Measurements from ENCODE around the gene DOK4.

The DOK4 gene

DNA sequence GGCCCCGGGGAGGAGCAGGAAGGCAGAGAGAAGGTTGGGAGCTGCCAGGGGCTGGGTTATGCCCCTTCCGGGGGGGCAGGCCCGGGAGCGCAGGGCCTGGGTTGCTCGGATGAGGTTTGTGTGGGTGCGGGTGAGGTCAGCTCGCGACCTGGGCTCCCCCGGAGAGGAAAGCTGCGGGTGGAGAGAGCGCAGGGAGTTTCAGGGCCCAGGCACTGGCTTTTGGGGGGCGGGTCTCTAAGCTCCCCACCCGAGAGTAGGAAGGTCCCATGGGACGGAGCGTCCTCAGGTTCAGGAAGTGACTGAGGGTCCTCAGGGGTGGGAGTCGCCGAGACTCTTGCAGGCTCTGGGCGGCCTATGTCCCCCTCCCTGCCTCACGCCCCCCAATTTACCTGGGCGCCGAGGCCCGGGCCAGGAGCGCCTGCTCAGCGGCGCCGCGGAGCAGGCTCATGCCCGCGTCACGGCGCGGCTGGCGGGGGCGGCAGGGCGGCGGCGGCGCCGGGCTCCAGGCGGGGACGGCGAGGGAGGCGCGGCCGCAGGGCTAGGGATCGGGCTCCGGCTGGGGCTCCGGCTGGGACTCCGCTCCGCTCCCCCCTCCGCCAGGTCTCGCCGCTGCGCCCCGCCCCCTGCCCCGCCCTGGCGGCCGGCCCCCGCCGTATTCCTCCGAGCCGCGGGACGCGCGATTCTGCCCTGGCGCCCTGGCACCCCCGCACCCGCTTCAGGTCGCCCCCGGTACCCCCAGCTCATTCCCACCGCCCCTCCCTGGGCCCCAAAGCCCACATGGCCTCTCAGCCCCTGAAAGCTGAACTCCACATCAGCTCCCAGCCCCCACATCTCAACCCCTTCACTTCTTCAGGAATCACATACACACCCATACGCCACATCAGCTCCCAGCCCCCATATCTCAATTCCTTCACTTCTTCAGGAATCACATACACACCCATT is at the start of gene DOK4:
Gene DOK4, minus strand, starts transcription at position 578 of the 942 bp plus-strand sequence. CDS start 6,986 bp downstream, outside the sequence.
- peak within 1 kb of the TSS; percentile 8 for H3K9ac ChIP-seq (ENCODE audit: low read depth, low read length)
- H3K36me3 ChIP-seq (ENCODE audit: control insufficient read depth, insufficient read depth, low read length) = no peaks in the 10 kb centered on the region
- no peaks in the 10 kb centered on the region for H3K9me3 ChIP-seq (ENCODE audit: control insufficient read depth, insufficient read depth, low read length)
- H3K4me3 ChIP-seq (ENCODE audit: low read depth, low read length) = peak within 1 kb of the TSS; percentile 76
- H3K27me3 ChIP-seq (ENCODE audit: control insufficient read depth, insufficient read depth, low read length) = peaks cover 17% of the 10 kb centered on the region
- peaks cover 2% of the 10 kb centered on the region for H3K4me1 ChIP-seq (ENCODE audit: control insufficient read depth, insufficient read depth, low read length)

DNA sequence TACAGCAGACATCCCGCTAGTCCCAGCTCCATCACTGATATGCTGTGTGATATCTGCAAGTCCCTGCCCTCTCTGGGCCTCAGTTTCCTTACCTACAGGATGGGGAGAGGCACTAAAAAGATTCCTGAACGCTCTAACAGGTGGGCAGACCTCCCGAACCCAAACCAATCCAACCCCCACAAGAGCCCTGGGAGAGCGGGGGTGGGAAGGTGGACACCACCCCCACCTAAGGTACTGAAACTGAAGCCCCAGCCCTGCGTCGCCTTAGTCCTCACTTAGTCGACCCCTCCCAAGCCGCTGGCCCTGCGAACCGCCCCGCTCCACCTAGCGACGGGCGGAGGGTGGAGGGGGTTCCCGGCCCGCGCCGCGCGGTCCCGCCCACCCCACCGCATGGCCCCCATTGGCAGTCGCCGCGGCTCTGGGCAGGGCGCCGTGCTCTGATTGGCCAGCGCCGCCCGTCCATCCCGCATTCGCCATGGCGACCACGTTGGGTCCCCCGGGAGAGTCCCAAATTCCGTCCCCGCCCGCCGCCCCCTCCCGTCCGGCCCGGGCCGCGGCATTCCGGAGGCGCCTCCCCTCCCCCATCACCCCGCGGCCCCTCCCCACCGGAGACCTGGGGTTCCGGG is 49.5 kb upstream of the DOK4 start:
- Histone ChIP-seq H3K27me3 (ENCODE audit: control insufficient read depth, insufficient read depth, low read length) (peaks cover 8% of the 10 kb centered on the region), H3K4me3 (ENCODE audit: low read depth, low read length) (peak overlapping the region; percentile 74), H3K4me1 (ENCODE audit: control insufficient read depth, insufficient read depth, low read length) (peaks cover 17% of the 10 kb centered on the region), H3K9ac (ENCODE audit: low read depth, low read length) (no peak overlapping the region), H3K9me3 (ENCODE audit: control insufficient read depth, insufficient read depth, low read length) (no peaks in the 10 kb centered on the region), H3K36me3 (ENCODE audit: control insufficient read depth, insufficient read depth, low read length) (peaks cover 7% of the 10 kb centered on the region)

DNA sequence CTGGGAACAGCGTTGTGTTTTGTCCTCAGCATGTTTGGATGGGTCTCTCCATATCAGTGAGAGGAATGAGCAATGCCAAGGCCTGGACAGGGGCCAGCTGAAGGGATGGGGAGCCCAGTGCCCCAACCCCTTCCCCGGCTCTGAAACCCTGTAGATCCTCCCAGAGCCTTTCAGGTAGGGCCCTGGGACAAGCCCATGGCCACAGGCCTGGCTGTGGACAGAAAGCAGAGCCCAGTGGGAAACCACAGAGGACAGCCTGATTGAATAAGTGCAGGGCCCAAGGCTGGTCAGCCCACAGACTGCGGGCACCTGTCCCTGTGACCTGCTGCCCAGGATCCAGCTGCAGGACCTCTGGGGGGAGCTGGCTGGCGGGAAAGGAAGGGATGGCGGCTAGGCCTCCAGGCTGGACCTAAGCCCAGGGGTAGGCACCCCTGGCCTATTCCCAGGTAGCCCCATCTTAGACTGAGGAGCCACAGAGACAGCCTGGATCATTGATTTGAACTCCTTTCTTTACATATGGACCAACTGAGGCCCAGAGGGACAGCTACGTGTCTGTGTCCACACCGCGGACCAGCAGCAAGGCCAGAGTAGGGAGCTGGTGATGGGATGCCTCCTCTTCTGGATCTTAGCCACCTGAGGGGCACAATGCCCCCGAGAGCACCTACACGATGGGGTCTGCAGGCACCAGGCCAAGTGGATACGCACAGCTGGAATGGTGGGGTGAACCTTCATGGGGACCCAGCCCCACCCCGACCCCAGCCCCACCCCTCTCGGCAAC is 48.8 kb upstream of the DOK4 start:
- Histone ChIP-seq H3K36me3 (ENCODE audit: control insufficient read depth, insufficient read depth, low read length) (peaks cover 7% of the 10 kb centered on the region), H3K9ac (ENCODE audit: low read depth, low read length) (no peak overlapping the region), H3K4me1 (ENCODE audit: control insufficient read depth, insufficient read depth, low read length) (peaks cover 18% of the 10 kb centered on the region), H3K27me3 (ENCODE audit: control insufficient read depth, insufficient read depth, low read length) (peaks cover 11% of the 10 kb centered on the region), H3K4me3 (ENCODE audit: low read depth, low read length) (peak overlapping the region; percentile 67), H3K9me3 (ENCODE audit: control insufficient read depth, insufficient read depth, low read length) (no peaks in the 10 kb centered on the region)

DNA sequence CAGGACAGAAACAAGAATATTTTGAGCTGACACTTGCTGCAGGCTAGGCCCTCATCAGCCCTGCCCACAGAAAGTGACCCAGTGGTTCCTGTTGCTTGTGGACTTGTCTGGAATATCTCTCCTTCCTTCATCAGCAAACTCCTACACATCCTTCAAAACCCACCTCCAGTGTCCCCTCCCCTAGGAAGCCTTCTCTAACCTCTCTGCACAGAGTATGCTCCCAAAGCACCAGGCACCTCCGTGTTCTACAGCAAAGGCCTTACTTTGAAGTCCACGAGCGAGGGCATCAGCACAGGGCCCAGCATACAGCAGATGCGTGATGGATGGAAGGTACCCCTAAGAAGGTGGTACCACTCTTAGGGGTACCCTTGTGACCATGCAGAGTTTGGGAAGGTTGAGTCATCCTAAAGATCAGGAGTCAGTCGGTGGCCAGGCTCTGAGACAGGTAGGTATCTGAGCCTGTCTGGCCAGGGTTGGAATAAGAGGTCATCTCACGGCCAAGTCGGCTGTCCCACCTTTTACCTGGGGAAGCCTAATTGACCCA is 48.1 kb upstream of the DOK4 start:
- peaks cover 14% of the 10 kb centered on the region for H3K27me3 ChIP-seq (ENCODE audit: control insufficient read depth, insufficient read depth, low read length)
- H3K9ac ChIP-seq (ENCODE audit: low read depth, low read length) = no peak overlapping the region
- peaks cover 18% of the 10 kb centered on the region for H3K4me1 ChIP-seq (ENCODE audit: control insufficient read depth, insufficient read depth, low read length)
- no peaks in the 10 kb centered on the region for H3K9me3 ChIP-seq (ENCODE audit: control insufficient read depth, insufficient read depth, low read length)
- peaks cover 7% of the 10 kb centered on the region for H3K36me3 ChIP-seq (ENCODE audit: control insufficient read depth, insufficient read depth, low read length)
- H3K4me3 ChIP-seq (ENCODE audit: low read depth, low read length) = no peak overlapping the region

DNA sequence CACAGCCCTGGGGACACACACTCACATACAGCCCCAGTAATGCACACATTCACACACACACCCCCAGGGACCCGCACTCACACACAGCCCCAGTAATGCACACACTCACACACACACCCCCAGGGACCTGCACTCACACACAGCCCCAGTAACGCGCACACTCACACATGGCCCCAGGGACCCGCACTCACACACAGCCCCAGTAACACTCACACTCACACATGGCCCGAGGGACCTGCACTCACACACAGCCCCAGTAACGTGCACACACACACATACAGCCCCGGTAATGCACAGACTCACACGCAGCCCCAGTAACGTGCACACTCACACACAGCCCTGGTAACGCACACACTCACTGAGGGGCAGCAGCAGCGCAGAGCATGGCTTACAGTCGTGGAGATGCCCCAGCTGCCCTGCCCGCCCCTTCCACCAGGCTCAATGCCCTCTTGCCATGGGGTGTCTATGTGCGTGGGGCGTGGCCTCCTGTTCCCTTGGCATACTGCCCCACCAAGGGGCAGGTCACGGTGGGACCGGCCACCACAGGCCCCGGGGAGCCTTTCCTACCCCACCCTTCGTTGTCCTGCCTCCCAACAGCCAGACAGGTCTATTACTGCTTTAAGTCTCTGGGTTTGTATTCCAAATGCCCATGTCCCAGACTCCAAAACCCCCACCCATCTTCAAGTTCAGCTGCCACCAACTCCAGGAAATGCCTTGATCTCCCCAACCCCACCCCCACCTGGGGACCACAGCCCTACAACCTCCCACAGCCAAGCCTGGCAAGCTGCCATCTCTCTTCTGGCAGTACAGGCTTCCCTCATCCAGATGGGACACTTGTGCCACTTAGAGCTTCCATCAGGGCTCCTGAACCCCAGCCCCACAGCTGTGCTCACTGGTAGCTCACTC is 47.4 kb upstream of the DOK4 start:
- Histone ChIP-seq H3K9ac (ENCODE audit: low read depth, low read length) (no peak overlapping the region), H3K27me3 (ENCODE audit: control insufficient read depth, insufficient read depth, low read length) (peaks cover 14% of the 10 kb centered on the region), H3K9me3 (ENCODE audit: control insufficient read depth, insufficient read depth, low read length) (no peaks in the 10 kb centered on the region), H3K4me1 (ENCODE audit: control insufficient read depth, insufficient read depth, low read length) (peaks cover 18% of the 10 kb centered on the region), H3K36me3 (ENCODE audit: control insufficient read depth, insufficient read depth, low read length) (peaks cover 7% of the 10 kb centered on the region), H3K4me3 (ENCODE audit: low read depth, low read length) (no peak overlapping the region)

DNA sequence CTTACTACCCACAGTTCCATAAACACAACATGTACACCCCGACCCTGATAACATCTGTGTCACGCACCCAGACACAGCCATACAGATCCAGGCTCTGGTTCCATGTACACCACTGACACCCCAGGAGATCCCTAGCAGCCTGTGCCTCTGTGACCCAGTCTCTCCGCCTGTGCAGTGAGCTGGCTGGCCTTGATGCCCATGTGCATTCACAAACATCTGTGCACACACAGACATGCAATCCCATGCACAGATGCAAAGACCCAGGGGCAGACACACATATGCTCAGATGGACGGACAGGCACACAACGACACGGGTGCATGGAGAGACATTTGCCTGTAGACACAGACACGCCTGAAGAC is 46.0 kb upstream of the DOK4 start:
- H3K4me3 ChIP-seq (ENCODE audit: low read depth, low read length) = no peak overlapping the region
- H3K4me1 ChIP-seq (ENCODE audit: control insufficient read depth, insufficient read depth, low read length) = peaks cover 18% of the 10 kb centered on the region
- H3K9me3 ChIP-seq (ENCODE audit: control insufficient read depth, insufficient read depth, low read length) = no peaks in the 10 kb centered on the region
- no peak overlapping the region for H3K9ac ChIP-seq (ENCODE audit: low read depth, low read length)
- H3K36me3 ChIP-seq (ENCODE audit: control insufficient read depth, insufficient read depth, low read length) = peaks cover 7% of the 10 kb centered on the region
- peaks cover 9% of the 10 kb centered on the region for H3K27me3 ChIP-seq (ENCODE audit: control insufficient read depth, insufficient read depth, low read length)

DNA sequence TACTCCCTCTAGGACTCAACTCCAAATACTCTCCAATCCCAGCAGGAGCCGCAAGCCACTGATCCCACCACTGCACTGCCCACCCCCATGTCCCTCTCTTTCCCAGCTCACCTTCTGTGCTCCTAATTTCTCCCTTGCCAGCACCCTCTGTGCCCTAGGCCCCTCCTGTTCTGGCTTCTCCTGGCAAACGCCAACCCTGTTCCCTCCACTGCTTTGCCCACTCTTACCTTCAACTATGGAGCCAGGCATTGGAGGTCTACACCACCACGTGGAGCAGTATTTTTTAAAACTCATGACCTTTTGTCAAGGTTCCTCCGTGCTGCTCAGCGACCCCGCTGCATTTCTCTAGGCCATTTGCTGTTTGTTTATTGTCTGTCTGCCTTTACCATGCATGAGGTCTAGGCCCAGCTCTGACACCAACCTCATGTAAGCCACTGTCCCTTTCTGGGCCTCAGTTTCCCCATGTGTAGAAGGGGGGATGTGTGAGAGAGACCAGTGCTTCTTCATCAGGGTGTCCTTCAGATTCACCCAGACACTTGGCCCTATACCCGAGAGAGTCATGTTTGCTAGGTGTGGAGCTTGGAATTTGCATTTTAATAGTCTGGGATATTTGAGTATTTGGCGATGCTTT is 45.5 kb upstream of the DOK4 start:
- Histone ChIP-seq H3K9me3 (ENCODE audit: control insufficient read depth, insufficient read depth, low read length) (no peaks in the 10 kb centered on the region), H3K27me3 (ENCODE audit: control insufficient read depth, insufficient read depth, low read length) (peaks cover 9% of the 10 kb centered on the region), H3K9ac (ENCODE audit: low read depth, low read length) (no peak overlapping the region), H3K4me3 (ENCODE audit: low read depth, low read length) (no peak overlapping the region), H3K4me1 (ENCODE audit: control insufficient read depth, insufficient read depth, low read length) (peaks cover 18% of the 10 kb centered on the region), H3K36me3 (ENCODE audit: control insufficient read depth, insufficient read depth, low read length) (peaks cover 7% of the 10 kb centered on the region)

DNA sequence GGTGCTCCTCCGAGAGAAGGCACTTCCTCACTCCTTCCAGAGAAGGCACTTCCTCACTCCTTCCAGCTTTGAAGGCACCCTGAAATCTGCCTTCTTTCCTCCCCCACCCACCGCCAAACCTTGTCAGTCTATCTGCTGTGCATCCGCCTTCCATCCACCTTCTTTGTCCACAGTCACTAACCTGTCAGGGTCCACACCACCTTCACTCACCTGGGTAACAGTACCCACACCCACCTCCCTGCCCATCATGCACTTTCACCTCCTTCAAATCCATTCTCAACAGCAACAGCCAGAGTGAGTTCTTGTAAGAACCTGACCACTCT is 44.9 kb upstream of the DOK4 start:
- no peaks in the 10 kb centered on the region for H3K9me3 ChIP-seq (ENCODE audit: control insufficient read depth, insufficient read depth, low read length)
- no peak overlapping the region for H3K4me3 ChIP-seq (ENCODE audit: low read depth, low read length)
- H3K4me1 ChIP-seq (ENCODE audit: control insufficient read depth, insufficient read depth, low read length) = peaks cover 18% of the 10 kb centered on the region
- peaks cover 7% of the 10 kb centered on the region for H3K36me3 ChIP-seq (ENCODE audit: control insufficient read depth, insufficient read depth, low read length)
- H3K9ac ChIP-seq (ENCODE audit: low read depth, low read length) = no peak overlapping the region
- peaks cover 9% of the 10 kb centered on the region for H3K27me3 ChIP-seq (ENCODE audit: control insufficient read depth, insufficient read depth, low read length)

DNA sequence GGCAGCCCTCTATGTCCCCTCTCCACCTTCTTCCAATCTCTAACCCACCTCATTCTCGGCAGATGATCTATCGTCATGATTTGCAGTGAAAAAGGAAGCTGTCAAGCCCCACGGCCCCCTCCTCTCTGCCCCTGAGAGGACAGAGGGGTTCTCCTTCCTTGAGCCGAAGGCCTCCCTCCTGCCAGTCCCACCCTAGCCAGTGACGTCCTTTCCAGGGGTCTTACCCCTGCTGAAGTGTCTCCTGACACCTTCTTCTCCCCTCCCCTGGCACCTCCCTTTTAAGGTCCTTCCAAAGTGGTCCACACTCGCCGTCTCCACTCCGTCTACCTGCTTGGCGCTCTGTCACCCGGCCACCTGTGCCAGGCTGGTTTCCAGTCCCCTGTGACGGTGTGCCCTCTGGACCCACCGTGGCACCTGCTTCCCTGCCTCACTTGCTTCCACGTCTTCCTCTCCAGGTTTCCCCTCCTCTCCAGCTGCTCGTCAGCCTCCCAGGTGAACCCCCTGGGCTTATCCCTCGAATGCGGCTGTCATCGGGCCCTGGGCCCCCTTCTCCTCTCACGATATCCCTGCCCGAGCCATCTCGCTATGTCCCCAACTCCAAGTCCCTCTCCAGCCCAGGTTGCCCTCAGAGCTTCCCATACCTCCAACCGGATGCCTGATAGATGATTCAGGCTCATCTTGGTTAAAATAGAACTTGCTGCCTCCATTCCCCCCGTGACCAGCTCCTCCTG is 44.4 kb upstream of the DOK4 start:
- peaks cover 18% of the 10 kb centered on the region for H3K4me1 ChIP-seq (ENCODE audit: control insufficient read depth, insufficient read depth, low read length)

DNA sequence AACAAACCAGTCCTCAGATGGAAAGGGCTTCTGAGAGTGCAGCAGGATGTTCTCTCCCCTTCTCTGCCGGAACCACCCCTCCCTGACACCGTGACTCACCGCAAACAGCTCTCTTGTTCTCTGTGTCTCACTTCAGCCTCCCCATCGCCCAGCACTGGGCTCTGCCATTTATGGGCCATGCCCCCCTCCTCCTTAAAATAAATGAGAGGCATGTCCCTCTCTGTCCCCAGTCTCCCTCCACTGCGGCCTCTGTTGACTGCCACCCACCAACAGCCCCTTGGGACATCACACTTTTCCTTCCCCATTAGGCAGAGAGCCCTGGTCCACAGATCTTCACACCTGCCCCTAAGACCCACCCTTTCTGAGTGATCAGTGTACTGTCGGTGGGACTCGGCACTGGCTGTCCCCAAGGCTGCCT is 43.8 kb upstream of the DOK4 start:
- Histone ChIP-seq H3K36me3 (ENCODE audit: control insufficient read depth, insufficient read depth, low read length) (peaks cover 7% of the 10 kb centered on the region), H3K27me3 (ENCODE audit: control insufficient read depth, insufficient read depth, low read length) (peaks cover 9% of the 10 kb centered on the region), H3K4me3 (ENCODE audit: low read depth, low read length) (no peak overlapping the region), H3K9ac (ENCODE audit: low read depth, low read length) (no peak overlapping the region), H3K4me1 (ENCODE audit: control insufficient read depth, insufficient read depth, low read length) (peaks cover 16% of the 10 kb centered on the region), H3K9me3 (ENCODE audit: control insufficient read depth, insufficient read depth, low read length) (no peaks in the 10 kb centered on the region)

More for the DNA sequence above, 44.4 kb upstream of the DOK4 start:
- H3K4me3 ChIP-seq (ENCODE audit: low read depth, low read length) = no peak overlapping the region
- H3K36me3 ChIP-seq (ENCODE audit: control insufficient read depth, insufficient read depth, low read length) = peaks cover 7% of the 10 kb centered on the region
- H3K9me3 ChIP-seq (ENCODE audit: control insufficient read depth, insufficient read depth, low read length) = no peaks in the 10 kb centered on the region
- H3K27me3 ChIP-seq (ENCODE audit: control insufficient read depth, insufficient read depth, low read length) = peaks cover 9% of the 10 kb centered on the region
- H3K9ac ChIP-seq (ENCODE audit: low read depth, low read length) = no peak overlapping the region

Data from iPS-15b (cell line).